HepG2 (cell line): Measurements from ENCODE around the gene FGGY. TPM values are rescaled to one million over a fixed set of nuclear protein-coding genes. Genes with fewer than 3 reads are reported as not detected.

ENCODE experiments used
- ARID2 ChIP-seq: sonication (generic); formaldehyde crosslinking; IDR thresholded peaks from 2 replicates; pipeline ENCODE4 v1.8.1; 2022; ENCODE audit warnings: mild to moderate bottlenecking, missing genetic modification reagents, borderline replicate concordance
- CREM ChIP-seq, 2 experiments: sonication (generic) in 1 of 2; formaldehyde crosslinking in 1 of 2; IDR thresholded peaks; 2 replicates each; pipeline versions ENCODE4 v1.4.0 to v1.6.1; 2016 to 2020; ENCODE audit warnings: antibody characterized with exemption in 1 of 2, mild to moderate bottlenecking in 1 of 2, missing genetic modification reagents in 1 of 2
- DRAP1 ChIP-seq: IDR thresholded peaks from 2 replicates; pipeline ENCODE4 v1.6.1; 2016; ENCODE audit warnings: missing genetic modification reagents, missing compliant biosample characterization
- ETV5 ChIP-seq: IDR thresholded peaks from 2 replicates; pipeline ENCODE4 v1.6.1; 2018; ENCODE audit warnings: missing biosample characterization, missing genetic modification reagents, inconsistent platforms, borderline replicate concordance
- GABPA ChIP-seq, 2 experiments: IDR thresholded peaks; 2 replicates each; pipeline ENCODE4 v1.6.1; 2011 to 2016; ENCODE audit warnings: low read depth in 2 of 2, low read length in 1 of 2, missing biosample characterization in 1 of 2, missing genetic modification characterization in 1 of 2
- GATA4 ChIP-seq: sonication (generic); IDR thresholded peaks from 2 replicates; pipeline ENCODE4 v1.6.1; 2016; ENCODE audit warnings: antibody characterized with exemption, low read depth, borderline replicate concordance
- HBP1 ChIP-seq: IDR thresholded peaks from 2 replicates; pipeline ENCODE4 v1.6.1; 2016; ENCODE audit warnings: low read depth, control low read depth
- IKZF4 ChIP-seq: sonication (generic); formaldehyde crosslinking; IDR thresholded peaks from 2 replicates; pipeline ENCODE4 v1.5.1; 2020; ENCODE audit warnings: borderline replicate concordance, mild to moderate bottlenecking, low read depth, missing genetic modification reagents; ENCODE audit errors: not compliant biosample characterization
- JDP2 ChIP-seq: sonication (generic); formaldehyde crosslinking; IDR thresholded peaks from 2 replicates; pipeline ENCODE4 v1.8.1; 2022; ENCODE audit warnings: missing genetic modification reagents, borderline replicate concordance
- KAT2B ChIP-seq: fragments of 150-350 bp; IDR thresholded peaks from 2 replicates; pipeline ENCODE4 v1.6.1; 2014; ENCODE audit warnings: low read depth, low read length, borderline replicate concordance
- MEIS1 ChIP-seq: sonication (generic); formaldehyde crosslinking; IDR thresholded peaks from 2 replicates; pipeline ENCODE4 v1.9.0; 2021; ENCODE audit warnings: mild to moderate bottlenecking, missing genetic modification reagents, moderate library complexity, borderline replicate concordance
- MTA3 ChIP-seq: sonication (generic); formaldehyde crosslinking; IDR thresholded peaks from 2 replicates; pipeline ENCODE4 v1.4.0; 2020; ENCODE audit warnings: missing genetic modification reagents
- MTF2 ChIP-seq: sonication (generic); formaldehyde crosslinking; IDR thresholded peaks from 2 replicates; pipeline ENCODE4 v1.5.0; 2020; ENCODE audit warnings: missing genetic modification reagents, borderline replicate concordance
- NCOA1 ChIP-seq: sonication (generic); formaldehyde crosslinking; IDR thresholded peaks from 2 replicates; pipeline ENCODE4 v1.9.0; 2021; ENCODE audit warnings: missing genetic modification reagents
- NFE2 ChIP-seq: sonication (generic); formaldehyde crosslinking; IDR thresholded peaks from 2 replicates; pipeline ENCODE4 v1.4.0; 2020; ENCODE audit warnings: missing genetic modification reagents
- PHF5A ChIP-seq: IDR thresholded peaks from one replicate; pipeline ENCODE4 v1.6.1; 2018; ENCODE audit warnings: low read depth, missing genetic modification reagents; ENCODE audit not compliant: unreplicated experiment
- REL ChIP-seq: sonication (generic); formaldehyde crosslinking; conservative IDR thresholded peaks from 2 replicates; pipeline ENCODE4 v1.8.0; 2022; ENCODE audit warnings: mild to moderate bottlenecking, missing genetic modification reagents, moderate library complexity
- ZBTB38 ChIP-seq: sonication (generic); formaldehyde crosslinking; IDR thresholded peaks from 2 replicates; pipeline ENCODE4 v1.5.1; 2020; ENCODE audit warnings: mild to moderate bottlenecking, missing genetic modification reagents
- ZMYM2 ChIP-seq: sonication (generic); formaldehyde crosslinking; IDR thresholded peaks from 2 replicates; pipeline ENCODE4 v1.8.0; 2022; ENCODE audit warnings: mild to moderate bottlenecking, missing genetic modification reagents
- ZNF414 ChIP-seq: sonication (generic); formaldehyde crosslinking; IDR thresholded peaks from 2 replicates; pipeline ENCODE4 v1.5.0; 2020; ENCODE audit warnings: missing genetic modification reagents
- ZNF598 ChIP-seq: sonication (generic); formaldehyde crosslinking; IDR thresholded peaks from 2 replicates; pipeline ENCODE4 v1.5.1; 2020; ENCODE audit warnings: mild to moderate bottlenecking, missing genetic modification reagents, borderline replicate concordance
- ZNF703 ChIP-seq: sonication (generic); formaldehyde crosslinking; IDR thresholded peaks from 2 replicates; pipeline ENCODE4 v1.5.1; 2020; ENCODE audit warnings: missing genetic modification reagents, mild to moderate bottlenecking, moderate library complexity, borderline replicate concordance
- ZSCAN21 ChIP-seq: sonication (generic); formaldehyde crosslinking; IDR thresholded peaks from 2 replicates; pipeline ENCODE4 v1.8.0; 2022; ENCODE audit warnings: mild to moderate bottlenecking, missing genetic modification reagents, moderate library complexity, borderline replicate concordance
- polyA plus RNA-seq, 8 experiments: library from polyadenylated mRNA; depleted of rRNA in 3 of 8; stranded (reverse) in 7 of 8; unstranded in 1 of 8; fragments of >200 nt; fragmentation: Illumina TruSeq in 4 of 8; extraction: Trizol in 4 of 8; gene quantifications; 2 replicates each; pipeline versions ENCODE4 v1.2.1 to v1.2.3, GENCODE V29; 2011 to 2016; ENCODE audit warnings: low read depth in 4 of 8, missing spikeins in 1 of 8, mixed read lengths in 1 of 8; ENCODE audit not compliant: insufficient read depth in 1 of 8
- total RNA-seq, 5 experiments: library from RNA; depleted of rRNA; stranded (reverse); fragments of >200 nt; fragmentation: Illumina TruSeq; extraction: Trizol; gene quantifications; 2 replicates each; pipeline ENCODE4 v1.2.3, GENCODE V29; 2016; ENCODE audit warnings: low read depth in 1 of 5
- TF ChIP-seq, protein P1 (sequence below): sonication (generic); formaldehyde crosslinking; conservative IDR thresholded peaks from 2 replicates; pipeline ENCODE4 v1.8.0; 2022; ENCODE audit warnings: mild to moderate bottlenecking, moderate library complexity, missing genetic modification reagents

FGGY gene
- total and polyA plus RNA-seq, 2 of the 13 experiments (the other 11 are each of a cell fraction or from before 2014, with no cell fraction given): 15.7 to 27.5 TPM

DNA sequence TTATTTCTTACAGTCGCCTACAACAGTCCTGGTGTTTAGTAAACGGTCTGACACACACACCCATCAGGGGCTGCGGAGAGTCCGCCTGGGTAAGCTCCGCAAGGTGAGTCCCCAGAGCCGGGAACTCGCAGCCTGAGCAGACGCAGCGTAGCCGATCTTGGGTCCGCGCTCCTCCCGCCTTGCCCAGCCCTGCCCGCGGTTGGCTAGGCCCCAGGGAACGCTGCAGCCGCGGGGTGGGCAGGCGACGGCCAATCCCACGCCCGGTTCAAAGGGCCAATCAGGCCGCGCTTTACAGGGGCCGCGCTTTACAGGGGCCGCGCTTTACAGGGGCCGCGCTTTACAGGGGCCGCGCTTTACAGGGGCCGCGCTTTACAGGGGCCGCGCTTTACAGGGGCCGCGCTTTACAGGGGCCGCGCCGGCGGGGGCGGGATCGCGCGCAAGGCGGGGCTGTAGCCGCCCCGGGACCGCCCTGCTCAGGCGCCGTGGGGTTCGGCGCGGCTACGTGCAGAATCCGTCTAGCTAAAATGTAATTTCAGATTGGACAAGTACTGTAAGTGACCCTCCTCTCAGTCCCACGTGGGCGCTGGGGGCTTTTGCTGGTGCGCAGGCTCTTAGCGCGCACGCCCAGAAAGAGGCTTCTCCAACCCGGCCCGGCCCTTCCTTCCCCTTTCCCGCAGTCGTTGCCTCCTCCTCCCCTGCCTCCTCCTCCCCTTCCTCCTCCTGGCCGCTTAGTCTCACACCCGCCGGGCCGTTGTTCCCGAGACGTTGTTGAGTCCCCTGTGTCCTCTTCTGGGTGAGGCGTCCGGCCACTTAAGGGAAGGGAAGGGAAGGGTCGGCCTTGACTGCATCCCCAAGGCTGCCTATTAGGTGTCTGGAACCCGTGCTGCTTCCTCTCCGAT, at the start of gene FGGY (continued):
- TF ChIP-seq ZBTB38 (CRISPR knock-in tag) (peak; percentile 76; the same call in 1 of the 2 replicates), GABPA (IDR thresholded peaks at IDR 0.05; ENCODE audit: low read depth, low read length) (no peak), GABPA (CRISPR knock-in tag; IDR thresholded peaks at IDR 0.05; ENCODE audit: low read depth) (no peak), JDP2 (CRISPR knock-in tag) (no peak), MTF2 (CRISPR knock-in tag) (0 out of 2 replicates have a peak, but pooled peaks have one; percentile 56), KAT2B (no peak), ZNF703 (CRISPR knock-in tag) (no peak), REL (peak; percentile 67; the same call in 1 of the 2 replicates), MEIS1 (CRISPR knock-in tag) (no peak; the same call in 1 of the 2 replicates), ARID2 (no peak; the same call in 1 of the 2 replicates), ZNF414 (peak; percentile 35; the same call in 1 of the 2 replicates), NCOA1 (no peak), PHF5A (no peak), DRAP1 (CRISPR knock-in tag) (peak; percentile 78), HBP1 (CRISPR knock-in tag) (no peak), ZSCAN21 (CRISPR knock-in tag) (no peak), IKZF4 (CRISPR knock-in tag) (no peak), CREM (IDR thresholded peaks at IDR 0.05) (no peak), CREM (CRISPR knock-in tag; IDR thresholded peaks at IDR 0.05) (no peak), NFE2 (CRISPR knock-in tag) (no peak), ETV5 (CRISPR knock-in tag) (no peak), MTA3 (CRISPR knock-in tag) (no peak), ZMYM2 (CRISPR knock-in tag) (peak; percentile 98), GATA4 (peak; percentile 50; the same call in 1 of the 2 replicates), ZNF598 (peak; percentile 72; the same call in 1 of the 2 replicates)
- TF ChIP-seq, protein P1, sequence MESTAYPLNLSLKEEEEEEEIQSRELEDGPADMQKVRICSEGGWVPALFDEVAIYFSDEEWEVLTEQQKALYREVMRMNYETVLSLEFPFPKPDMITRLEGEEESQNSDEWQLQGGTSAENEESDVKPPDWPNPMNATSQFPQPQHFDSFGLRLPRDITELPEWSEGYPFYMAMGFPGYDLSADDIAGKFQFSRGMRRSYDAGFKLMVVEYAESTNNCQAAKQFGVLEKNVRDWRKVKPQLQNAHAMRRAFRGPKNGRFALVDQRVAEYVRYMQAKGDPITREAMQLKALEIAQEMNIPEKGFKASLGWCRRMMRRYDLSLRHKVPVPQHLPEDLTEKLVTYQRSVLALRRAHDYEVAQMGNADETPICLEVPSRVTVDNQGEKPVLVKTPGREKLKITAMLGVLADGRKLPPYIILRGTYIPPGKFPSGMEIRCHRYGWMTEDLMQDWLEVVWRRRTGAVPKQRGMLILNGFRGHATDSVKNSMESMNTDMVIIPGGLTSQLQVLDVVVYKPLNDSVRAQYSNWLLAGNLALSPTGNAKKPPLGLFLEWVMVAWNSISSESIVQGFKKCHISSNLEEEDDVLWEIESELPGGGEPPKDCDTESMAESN (CRISPR knock-in tag): peak; percentile 83
